ENCODE data around the gene CACNB1.

The CACNB1 gene

GRCh38 chr17:39222866-39223834, 25.7 kb upstream of the CACNB1 start:
- ChIA-PET POLR2A (no interaction called here), CTCF (interaction anchor here (1.3 to 2.7 kb wide), 4 partner anchors 9 to 21 kb away, joined by 4 to 19 read pairs (median 4); no protein-coding TSS in a partner anchor)
- TF ChIP-seq, protein P1, sequence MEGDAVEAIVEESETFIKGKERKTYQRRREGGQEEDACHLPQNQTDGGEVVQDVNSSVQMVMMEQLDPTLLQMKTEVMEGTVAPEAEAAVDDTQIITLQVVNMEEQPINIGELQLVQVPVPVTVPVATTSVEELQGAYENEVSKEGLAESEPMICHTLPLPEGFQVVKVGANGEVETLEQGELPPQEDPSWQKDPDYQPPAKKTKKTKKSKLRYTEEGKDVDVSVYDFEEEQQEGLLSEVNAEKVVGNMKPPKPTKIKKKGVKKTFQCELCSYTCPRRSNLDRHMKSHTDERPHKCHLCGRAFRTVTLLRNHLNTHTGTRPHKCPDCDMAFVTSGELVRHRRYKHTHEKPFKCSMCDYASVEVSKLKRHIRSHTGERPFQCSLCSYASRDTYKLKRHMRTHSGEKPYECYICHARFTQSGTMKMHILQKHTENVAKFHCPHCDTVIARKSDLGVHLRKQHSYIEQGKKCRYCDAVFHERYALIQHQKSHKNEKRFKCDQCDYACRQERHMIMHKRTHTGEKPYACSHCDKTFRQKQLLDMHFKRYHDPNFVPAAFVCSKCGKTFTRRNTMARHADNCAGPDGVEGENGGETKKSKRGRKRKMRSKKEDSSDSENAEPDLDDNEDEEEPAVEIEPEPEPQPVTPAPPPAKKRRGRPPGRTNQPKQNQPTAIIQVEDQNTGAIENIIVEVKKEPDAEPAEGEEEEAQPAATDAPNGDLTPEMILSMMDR (IDR thresholded peaks at IDR 0.05; ENCODE audit: control extremely low read depth, extremely low read depth, low read depth, missing control alignments): no peak
- no peak for DNase-seq (ENCODE audit: extremely low spot score)

GRCh38 chr17:39222151-39222550, 24.7 kb upstream of the CACNB1 start:
- TF ChIP-seq, protein P1 (IDR thresholded peaks at IDR 0.05; ENCODE audit: control extremely low read depth, extremely low read depth, low read depth, missing control alignments): no peak
- no peak for DNase-seq (ENCODE audit: extremely low spot score)
- POLR2A ChIA-PET: no interaction called here
- CTCF ChIA-PET: interaction anchor here (1.4 to 2.7 kb wide), 4 partner anchors 10 to 22 kb away, joined by 3 to 19 read pairs (median 6); no protein-coding TSS in a partner anchor

DNA sequence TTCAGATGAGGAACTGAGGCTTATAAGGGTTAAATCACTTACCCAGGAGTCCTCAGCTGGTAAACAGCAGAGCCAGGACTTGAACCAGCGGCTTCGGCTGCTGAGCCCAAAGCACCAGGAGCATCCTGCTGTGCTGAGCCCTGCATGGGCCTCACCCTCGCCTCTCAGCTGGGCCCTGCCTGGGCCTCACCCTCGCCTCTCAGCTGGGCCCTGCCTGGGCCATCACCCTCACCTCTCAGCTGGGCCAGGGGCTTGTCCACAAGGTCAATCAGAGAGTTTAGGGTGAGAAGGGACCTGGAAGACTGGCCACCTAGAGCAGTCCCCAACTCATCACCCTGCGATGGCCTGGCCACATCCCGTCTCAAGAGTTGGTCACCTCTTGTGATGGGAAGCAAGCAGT, 24.1 kb upstream of the CACNB1 start:
- ChIA-PET CTCF (interaction anchor here (1.1 to 2.7 kb wide), 5 partner anchors 8 to 23 kb away, joined by 3 to 19 read pairs (median 5); no protein-coding TSS in a partner anchor), POLR2A (no interaction called here)
- DNase-seq (ENCODE audit: extremely low spot score): no peak
- TF ChIP-seq, protein P1 (IDR thresholded peaks at IDR 0.05; ENCODE audit: control extremely low read depth, extremely low read depth, low read depth, missing control alignments): no peak

- ChIA-PET CTCF (interaction anchor here (0.5 to 3.7 kb wide), 6 partner anchors 11 to 353 kb away, joined by 3 to 14 read pairs (median 11); no protein-coding TSS in a partner anchor), POLR2A (no interaction called here)
- TF ChIP-seq, protein P1 (IDR thresholded peaks at IDR 0.05; ENCODE audit: control extremely low read depth, extremely low read depth, low read depth, missing control alignments): no peak
- no peak for DNase-seq (ENCODE audit: extremely low spot score)
Measured at GRCh38 chr17:39219647-39220154, 22.2 kb upstream of the CACNB1 start.

DNA sequence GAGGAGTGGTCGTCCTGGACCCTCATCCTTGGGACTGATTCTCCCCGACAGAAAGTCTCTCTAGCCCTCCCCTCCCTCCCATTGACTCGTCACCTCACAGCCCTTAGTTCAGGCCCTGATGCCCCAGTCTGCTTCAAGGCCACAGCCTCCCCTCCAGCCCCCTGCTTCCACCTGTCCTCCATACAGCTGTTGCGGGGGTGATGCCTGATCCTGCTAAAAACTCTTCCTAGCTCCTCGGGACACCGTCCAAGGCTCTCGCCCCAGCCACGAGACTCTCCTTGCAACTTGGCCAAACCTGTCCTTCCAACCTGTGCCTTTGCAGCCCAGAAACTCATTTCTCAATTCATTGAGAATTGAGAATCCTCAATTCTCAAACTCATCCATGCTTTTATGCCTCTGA, 21.4 kb upstream of the CACNB1 start:
- ChIA-PET CTCF (interaction anchor here (1.4 to 3.7 kb wide), 5 partner anchors 10 to 26 kb away, joined by 4 to 14 read pairs (median 11); no protein-coding TSS in a partner anchor), POLR2A (interaction anchor here (0.9 kb wide), 1 partner anchor 19 kb away, joined by 3 read pairs; the partner anchor contains the start of gene RPL19)
- DNase-seq (ENCODE audit: extremely low spot score): no peak
- TF ChIP-seq, protein P1 (IDR thresholded peaks at IDR 0.05; ENCODE audit: control extremely low read depth, extremely low read depth, low read depth, missing control alignments): no peak

- TF ChIP-seq, protein P1 (IDR thresholded peaks at IDR 0.05; ENCODE audit: control extremely low read depth, extremely low read depth, low read depth, missing control alignments): no peak
- CTCF ChIA-PET: interaction anchor here (2.8 to 3.7 kb wide), 4 partner anchors 11 to 27 kb away, joined by 11 to 14 read pairs (median 12); no protein-coding TSS in a partner anchor
- POLR2A ChIA-PET: interaction anchor here (0.9 kb wide), 1 partner anchor 18 kb away, joined by 3 read pairs; the partner anchor contains the start of gene RPL19
- DNase-seq (ENCODE audit: extremely low spot score): no peak
Measured at GRCh38 chr17:39217734-39218369, 20.4 kb upstream of the CACNB1 start.

Measured in GM10248 (cell line).